Upper lobe of right lung (tissue), 1 donor: ENCODE results near the gene TYMP. TPM values are rescaled to one million over a fixed set of nuclear protein-coding genes. Genes with fewer than 3 reads are reported as not detected.

ENCODE experiments used
- ATAC-seq: fragments of 200-7000 bp; cut with Tn5 transposase; one replicate; pipeline ENCODE4 v1.9.1; 2020; ENCODE audit warnings: mild to moderate bottlenecking, moderate library complexity
- DNase-seq: peaks from one replicate; pipeline ENCODE4 v3.0.0-alpha.2; 2020
- H3K27ac ChIP-seq: fragments of 200-600 bp; one replicate; pipeline ENCODE4 v1.8.0; 2022
- H3K27me3 ChIP-seq: fragments of 200-600 bp; one replicate; pipeline ENCODE4 v1.8.0; 2022; ENCODE audit warnings: mild to moderate bottlenecking
- H3K36me3 ChIP-seq: fragments of 200-600 bp; one replicate; pipeline ENCODE4 v1.8.0; 2022
- H3K4me1 ChIP-seq: fragments of 200-600 bp; one replicate; pipeline ENCODE4 v1.8.0; 2022
- H3K4me3 ChIP-seq: fragments of 200-600 bp; one replicate; pipeline ENCODE4 v1.8.0; 2022; ENCODE audit warnings: mild to moderate bottlenecking
- H3K9me3 ChIP-seq: fragments of 200-600 bp; one replicate; pipeline ENCODE4 v1.8.0; 2022
- CTCF ChIP-seq: fragments of 200-600 bp; IDR thresholded peaks from one replicate; pipeline ENCODE4 v1.8.0; 2022; ENCODE audit warnings: antibody characterized with exemption
- intact Hi-C: fragments of 100-400 bp; cut with DNase I; formaldehyde crosslinking; loops from one replicate; pipeline ENCODE4 v1.11.0; 2022
- total RNA-seq: library from RNA; stranded (reverse); fragmentation: NEBNext Ultra II Directional; extraction: Animal tissue kit (Norgen Biotek cat#: 25700); gene quantifications from one replicate; pipeline ENCODE4 v1.2.1, GENCODE V29; 2021
- donor health status: DM: no; HTN: yes; CAD: no; lungs with severe emphysema.

Gene TYMP
- total RNA-seq, 1 donor from 2014 or later: 122 TPM

GRCh38 chr22:50528682-50529415, 963 bp downstream of the TYMP start:
- TF ChIP-seq CTCF: no peak
- Histone ChIP-seq H3K4me1 (peaks cover 54% of the 10 kb centered on the region), H3K27ac (peak overlapping the region; percentile 99), H3K4me3 (peak overlapping the region; percentile 72), H3K36me3 (peaks cover 3% of the 10 kb centered on the region), H3K27me3 (no peaks in the 10 kb centered on the region), H3K9me3 (no peaks in the 10 kb centered on the region)
- ATAC-seq (no peak), DNase-seq (no peak)
- intact Hi-C loops: no loop called here

GRCh38 chr22:50527921-50528681, 1.7 kb downstream of the TYMP start:
- peaks cover 47% of the 10 kb centered on the region for H3K4me1 ChIP-seq
- TF ChIP-seq CTCF: no peak
- peaks cover 10% of the 10 kb centered on the region for H3K36me3 ChIP-seq
- H3K9me3 ChIP-seq: no peaks in the 10 kb centered on the region
- peak overlapping the region; percentile 99 for H3K27ac ChIP-seq
- no peaks in the 10 kb centered on the region for H3K27me3 ChIP-seq
- ATAC-seq: no peak
- H3K4me3 ChIP-seq: peak overlapping the region; percentile 72
- no peak for DNase-seq
- intact Hi-C loops: no loop called here

GRCh38 chr22:50526834-50527801, 2.7 kb downstream of the TYMP start:
- Histone ChIP-seq H3K4me3 (peak overlapping the region; percentile 90), H3K27ac (peak overlapping the region; percentile 93), H3K36me3 (peaks cover 20% of the 10 kb centered on the region), H3K27me3 (no peaks in the 10 kb centered on the region), H3K9me3 (no peaks in the 10 kb centered on the region), H3K4me1 (peaks cover 37% of the 10 kb centered on the region)
- ATAC-seq (peak; percentile 7), DNase-seq (peak; percentile 86)
- intact Hi-C loops: no loop called here
- no peak for TF ChIP-seq CTCF

- intact Hi-C loops: no loop called here
- Histone ChIP-seq H3K27ac (peak overlapping the region; percentile 93), H3K36me3 (peaks cover 20% of the 10 kb centered on the region), H3K4me3 (peak overlapping the region; percentile 90), H3K27me3 (no peaks in the 10 kb centered on the region), H3K4me1 (peaks cover 34% of the 10 kb centered on the region), H3K9me3 (no peaks in the 10 kb centered on the region)
- TF ChIP-seq CTCF: peak; percentile 73
- peak; percentile 95 for DNase-seq
- peak; percentile 49 for ATAC-seq
Observed at GRCh38 chr22:50526108-50526833, 3.5 kb downstream of the TYMP start.

GRCh38 chr22:50525858-50526107, 4.0 kb downstream of the TYMP start:
- DNase-seq (no peak), ATAC-seq (no peak)
- H3K4me3 ChIP-seq: peak overlapping the region; percentile 90
- peak overlapping the region; percentile 93 for H3K27ac ChIP-seq
- no peak for TF ChIP-seq CTCF
- H3K4me1 ChIP-seq: peaks cover 34% of the 10 kb centered on the region
- intact Hi-C loops: no loop called here
- peaks cover 20% of the 10 kb centered on the region for H3K36me3 ChIP-seq
- H3K27me3 ChIP-seq: no peaks in the 10 kb centered on the region
- H3K9me3 ChIP-seq: no peaks in the 10 kb centered on the region
